ENCODE measurements around the gene AKNA.

The AKNA gene

DNA sequence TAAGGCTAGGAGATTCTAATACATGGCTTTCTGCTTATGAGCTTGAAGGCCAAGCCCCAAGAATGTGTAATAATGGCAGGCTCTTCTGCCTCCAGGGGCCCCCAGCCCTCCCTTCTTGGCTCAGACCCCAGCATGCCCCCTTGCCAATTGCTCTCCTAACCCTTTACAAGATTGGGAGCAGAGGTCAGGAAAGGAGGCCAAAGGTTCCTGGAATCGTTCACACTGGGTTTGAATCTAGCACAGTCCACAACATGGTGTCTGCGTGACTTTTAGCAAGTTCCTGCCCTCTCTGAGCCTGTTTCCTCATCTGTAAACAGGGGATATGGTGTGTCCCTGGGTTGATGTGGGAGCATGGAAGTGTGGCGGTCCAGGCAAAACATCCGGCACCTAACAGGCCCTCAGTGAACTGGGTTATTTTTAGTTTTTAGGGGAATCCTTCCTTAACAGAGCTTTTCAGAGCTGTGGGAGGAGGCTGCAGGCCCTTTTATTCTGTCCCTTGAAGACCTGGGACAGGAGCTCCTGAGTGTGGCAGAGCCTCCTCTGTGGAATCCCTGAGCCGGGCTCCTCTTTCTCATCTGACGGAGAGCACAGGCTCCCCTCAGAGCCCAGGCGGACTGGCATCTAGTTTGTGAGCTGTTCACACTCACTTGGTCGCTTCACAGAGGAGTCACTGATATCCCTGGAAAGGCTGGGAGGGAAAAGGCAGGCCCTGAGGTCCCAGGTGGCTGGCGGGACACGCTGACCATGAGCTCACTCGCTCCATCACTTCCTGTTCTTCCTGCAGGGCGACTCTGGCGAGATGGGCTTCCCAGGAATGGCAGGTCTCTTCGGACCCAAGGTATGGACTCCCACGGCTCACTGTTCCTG, 88.3 kb downstream of the AKNA start:
- DNase-seq = no peak

DNA sequence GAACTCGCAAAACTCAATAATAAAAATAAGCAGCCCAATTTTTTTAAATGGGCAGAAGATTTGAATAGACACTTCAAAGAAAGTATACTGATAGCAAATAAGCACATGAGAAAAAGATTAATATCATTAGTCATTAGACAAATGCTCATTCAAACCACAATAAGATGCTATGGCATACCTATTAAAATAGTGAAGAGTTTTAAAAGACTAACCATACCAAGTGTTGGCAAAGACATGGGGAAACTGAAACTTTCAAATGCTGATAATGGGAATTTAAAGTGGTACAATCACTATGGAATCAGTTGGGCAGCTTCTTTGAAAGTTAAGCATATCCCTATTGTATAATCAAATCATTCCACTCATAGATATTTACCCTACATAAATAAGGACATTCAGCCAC, 91.4 kb downstream of the AKNA start:
- DNase-seq = no peak

DNA sequence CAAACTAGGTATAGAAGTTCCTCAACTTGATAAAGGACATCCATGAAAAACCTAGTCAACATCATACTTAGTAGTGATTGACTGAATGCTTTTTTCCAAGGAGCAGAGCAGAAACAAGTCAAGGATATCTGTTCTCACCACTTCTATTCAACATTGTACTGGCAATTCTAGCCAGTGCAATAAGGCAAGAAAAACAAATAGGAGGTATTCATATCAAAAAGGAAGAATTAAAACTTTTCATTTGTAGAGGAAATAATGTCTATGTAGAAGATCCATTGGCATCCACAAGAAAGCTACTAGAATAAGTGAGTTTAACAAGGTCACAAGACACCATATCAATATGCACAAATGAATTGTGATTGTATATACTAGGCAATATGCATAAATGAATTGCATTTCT, 93.1 kb downstream of the AKNA start:
- no peak for DNase-seq

DNA sequence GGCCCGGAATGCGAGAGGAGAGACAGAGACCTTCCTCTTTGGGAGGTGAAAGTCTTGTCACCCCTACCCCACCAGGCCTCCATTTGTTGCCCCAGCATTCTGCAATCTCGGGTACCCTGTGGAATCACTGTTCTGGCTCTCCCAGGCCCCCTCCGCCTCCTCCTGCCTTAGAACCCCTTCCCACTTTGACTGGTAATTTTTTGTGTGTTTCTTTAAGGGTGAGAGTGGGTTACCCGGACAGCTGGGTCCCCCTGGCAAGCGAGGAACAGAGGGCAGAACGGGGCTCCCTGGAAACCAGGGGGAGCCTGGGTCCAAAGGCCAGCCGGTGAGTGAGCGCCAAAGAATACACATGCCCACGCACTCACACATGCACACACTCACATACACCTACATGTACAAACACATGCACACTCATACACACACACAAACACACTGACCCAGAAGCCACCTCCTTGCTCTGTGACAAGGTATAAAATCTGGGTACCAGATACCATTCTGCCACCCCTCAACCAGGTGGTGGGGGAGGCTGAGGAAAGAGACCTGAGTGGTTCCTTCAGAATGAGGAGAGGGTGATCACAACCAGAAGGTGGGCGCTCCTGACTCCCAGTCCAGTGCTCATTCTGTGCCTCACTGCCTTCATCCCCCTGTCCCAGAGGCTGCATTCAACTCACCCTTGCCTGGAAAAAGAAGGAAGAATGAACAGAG, 95.7 kb downstream of the AKNA start:
- no peak for DNase-seq

DNA sequence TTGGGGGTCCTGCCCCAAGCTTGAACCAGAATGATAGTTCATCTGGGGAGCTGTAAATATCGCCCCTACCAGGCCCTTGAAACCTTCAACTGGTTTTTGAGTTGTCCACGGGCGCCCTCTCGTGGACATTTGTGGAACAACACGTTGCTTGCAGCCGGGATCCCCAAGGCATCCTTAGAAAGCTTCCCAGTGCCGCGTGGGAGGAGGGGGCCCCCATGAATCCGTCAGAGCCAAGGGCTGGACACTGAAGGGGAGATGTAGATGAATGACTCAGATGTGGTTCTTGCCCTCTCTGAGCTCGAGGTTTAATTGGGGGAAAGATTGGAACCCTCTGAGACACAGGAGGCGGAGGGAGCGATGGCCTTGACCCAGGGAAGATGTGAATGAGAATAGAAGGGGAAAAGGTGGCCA, 96.7 kb downstream of the AKNA start:
- DNase-seq = no peak

DNA sequence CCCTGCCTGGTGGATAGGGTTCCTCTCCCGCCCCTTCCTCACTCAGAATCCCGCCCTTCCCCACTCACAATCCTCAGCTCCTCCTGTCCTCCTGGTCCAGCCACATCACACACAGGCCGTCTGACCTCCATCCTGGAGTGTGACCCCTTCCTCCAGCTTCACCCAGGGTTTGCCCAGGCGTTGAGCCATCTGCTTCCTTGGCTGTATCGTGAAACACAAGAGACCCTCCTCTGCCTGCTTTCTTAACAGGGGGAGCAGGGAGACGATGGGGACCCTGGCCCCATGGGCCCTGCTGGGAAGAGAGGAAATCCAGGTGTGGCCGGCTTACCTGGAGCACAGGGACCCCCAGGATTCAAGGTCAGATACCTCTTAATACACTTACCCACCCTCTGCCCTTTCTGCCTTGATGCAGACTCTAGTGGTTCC, 97.2 kb downstream of the AKNA start:
- DNase-seq = no peak

DNA sequence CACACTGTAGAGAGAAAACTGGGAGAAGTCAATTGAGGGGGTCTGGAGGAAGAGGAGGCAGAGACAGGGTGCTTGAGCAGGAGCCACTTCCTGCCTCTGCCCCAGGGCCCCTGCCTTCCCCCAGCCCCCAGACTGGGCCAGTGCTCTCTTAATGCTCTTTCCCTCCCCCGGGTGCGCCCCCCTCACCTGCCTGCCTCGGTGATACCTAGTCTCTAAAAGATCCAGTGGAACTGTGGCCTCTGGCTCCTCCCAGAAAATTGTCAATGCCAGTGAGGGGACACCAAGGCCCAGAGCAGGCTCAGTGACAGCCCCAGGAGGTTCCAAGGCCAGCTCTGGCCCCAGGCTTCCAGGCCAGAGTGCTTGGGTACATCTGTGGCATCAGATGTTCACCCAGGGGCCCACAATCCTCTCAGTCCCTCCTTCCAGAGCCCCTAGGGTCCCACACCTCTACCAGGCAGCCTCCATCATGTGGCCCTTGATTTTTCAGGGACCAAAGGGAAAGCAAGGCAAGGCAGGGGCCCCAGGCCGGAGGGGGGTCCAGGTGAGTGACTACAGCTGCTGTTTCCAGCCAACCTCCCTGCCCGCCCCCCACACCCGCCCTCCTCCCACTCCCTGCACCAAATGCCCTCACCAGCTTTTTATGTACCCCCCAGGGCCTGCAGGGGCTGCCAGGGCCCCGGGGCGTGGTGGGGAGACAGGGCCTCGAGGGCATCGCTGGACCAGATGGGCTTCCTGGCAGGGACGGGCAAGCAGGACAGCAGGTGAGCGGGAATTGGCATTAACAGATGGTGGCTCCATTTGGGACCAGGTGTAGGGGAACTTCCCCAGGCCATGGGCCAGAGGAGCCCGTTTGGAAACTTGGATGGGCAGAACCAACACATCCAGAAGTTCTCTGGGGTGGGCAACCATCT, 98.0 kb downstream of the AKNA start:
- DNase-seq = no peak

DNA sequence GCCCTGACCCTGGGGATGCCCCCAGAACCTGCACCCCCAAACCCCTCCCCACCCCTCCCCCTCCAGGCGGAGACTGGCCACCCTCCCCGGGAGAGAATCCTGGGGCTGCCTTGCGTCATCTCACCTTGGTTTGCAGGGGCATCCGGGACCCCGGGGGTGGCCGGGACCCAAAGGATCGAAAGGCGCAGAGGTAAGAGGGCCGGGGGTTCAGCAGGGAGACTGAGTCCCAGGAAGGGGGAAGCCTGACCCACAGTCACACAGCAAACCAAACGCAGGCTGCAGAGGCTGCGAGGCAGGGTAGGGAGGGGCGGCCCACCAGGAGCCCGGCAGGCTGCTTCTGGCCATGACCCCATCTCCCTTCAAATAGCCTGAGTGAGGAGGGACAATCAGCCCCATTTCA, 98.7 kb downstream of the AKNA start:
- DNase-seq = no peak

DNA sequence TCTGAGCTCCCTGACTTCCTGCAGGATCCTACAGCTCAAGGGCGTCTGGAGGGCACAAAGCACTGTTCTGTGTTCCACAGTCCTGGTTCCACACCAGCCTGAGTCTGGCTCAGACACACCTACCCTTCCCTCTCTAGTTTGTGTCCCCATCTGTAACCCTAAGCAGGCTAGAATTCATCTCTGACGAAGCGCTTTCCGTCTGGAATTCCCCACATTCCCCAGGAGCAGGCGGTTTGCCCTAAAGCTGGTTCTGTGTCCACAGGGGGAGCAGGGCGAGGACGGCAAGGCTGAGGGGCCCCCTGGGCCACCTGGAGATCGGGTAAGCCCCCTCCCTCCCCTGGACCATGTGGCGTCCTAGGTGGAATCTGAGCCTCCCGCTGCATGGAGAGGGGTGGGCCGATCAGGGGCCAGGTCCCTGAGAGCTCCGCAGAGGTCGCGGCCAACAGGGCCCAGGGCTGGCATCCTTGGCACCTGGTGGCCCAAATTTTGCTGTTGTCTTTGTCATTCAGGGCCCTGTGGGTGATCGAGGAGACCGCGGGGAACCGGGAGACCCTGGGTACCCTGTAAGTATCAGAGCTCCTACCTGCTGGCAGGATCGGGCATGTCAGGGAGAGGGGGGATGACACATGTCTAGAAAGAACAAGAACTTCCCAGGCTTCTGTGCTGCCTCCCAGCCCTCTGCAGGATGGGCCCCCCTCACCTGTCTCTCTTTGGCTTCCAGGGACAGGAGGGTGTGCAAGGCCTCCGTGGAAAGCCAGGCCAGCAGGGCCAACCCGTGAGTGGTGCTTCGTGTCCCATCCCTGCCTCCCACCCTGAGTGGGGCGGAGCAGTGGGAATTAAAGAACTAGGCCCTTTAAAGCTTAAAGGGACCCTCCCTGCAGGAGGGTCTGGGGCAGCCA, 99.3 kb downstream of the AKNA start:
- no peak for DNase-seq

DNA sequence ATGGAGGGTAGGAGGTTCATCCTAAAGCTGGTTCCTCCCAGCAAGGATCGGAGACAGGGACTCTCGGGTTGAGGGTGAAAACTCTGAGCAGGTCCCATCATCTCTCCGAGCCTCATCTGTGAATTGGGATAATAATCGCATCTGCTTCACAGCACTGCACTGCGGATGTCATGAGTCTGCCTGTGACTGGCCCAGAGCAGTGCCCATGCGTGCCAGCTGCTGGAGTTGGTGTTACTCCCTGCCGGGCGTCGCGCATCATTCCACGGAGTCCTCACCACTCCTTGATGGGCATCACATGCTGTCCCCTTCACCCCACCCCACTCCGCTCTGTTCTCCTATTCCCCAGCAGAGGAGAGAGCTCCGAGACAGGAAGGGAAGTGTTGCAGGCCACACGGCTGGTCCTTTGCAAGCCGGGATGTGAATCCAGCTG, 100.0 kb downstream of the AKNA start:
- no peak for DNase-seq

DNA sequence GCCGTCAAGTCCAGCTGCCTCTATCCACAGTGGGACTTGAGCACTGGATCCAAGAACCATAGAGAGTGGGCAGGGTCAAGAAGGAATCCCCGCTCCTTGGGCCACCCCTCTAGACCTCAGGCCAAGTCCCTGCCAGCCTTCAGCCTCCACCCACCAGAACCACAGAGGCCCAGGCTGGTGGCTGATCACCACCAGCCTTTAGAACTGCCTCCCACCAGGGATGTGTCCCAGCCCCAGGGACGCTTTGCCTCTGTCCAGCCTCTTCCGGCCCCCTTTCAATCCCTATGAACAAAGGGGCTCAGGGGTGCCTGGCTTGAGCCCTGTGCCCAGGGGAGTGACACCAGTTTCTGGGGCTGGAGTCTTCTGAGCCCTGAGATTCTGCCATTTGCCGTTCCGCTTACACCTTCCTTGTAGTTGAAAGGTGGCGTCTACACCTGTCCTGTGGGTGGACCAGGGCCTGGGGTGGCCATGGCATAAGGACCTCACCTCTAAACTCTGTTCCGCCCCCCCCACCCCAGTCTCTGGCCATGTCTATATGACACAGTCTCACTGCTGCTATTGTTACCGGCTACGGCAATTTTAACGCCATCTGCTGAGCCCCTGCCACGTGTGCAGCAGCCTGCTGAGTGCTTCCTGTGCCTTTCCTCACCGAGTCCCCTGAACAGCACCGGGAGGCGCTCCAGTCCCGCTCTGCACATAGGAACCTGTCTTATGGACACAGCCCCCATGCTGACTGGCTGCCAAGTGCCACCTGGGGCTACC, 100.6 kb downstream of the AKNA start:
- no peak for DNase-seq

DNA sequence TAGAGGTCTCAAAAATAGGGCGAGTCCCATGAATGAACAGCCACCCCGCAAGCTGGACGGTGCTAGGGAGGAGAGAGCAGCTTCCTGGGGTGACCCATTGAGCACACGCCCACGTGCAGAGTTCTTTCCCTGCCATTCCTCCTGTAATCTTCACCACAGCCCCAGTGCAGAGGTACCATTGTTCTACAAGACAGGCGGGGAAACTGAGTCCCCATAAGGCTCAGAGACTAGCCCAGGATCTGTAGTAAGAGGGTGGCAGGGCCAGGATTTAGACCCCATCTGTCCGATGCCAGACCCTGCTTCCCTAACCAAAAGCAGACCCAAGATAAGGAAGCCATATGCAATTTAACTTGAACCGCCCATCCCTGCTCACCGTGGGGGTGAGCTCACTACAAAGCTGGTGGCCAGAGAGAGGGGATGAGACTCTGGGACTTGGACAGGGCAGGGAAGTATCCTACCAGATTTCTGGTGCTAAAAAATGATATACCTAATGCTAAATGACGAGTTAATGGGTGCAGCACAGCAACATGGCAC, 101.6 kb downstream of the AKNA start:
- DNase-seq = no peak

DNA sequence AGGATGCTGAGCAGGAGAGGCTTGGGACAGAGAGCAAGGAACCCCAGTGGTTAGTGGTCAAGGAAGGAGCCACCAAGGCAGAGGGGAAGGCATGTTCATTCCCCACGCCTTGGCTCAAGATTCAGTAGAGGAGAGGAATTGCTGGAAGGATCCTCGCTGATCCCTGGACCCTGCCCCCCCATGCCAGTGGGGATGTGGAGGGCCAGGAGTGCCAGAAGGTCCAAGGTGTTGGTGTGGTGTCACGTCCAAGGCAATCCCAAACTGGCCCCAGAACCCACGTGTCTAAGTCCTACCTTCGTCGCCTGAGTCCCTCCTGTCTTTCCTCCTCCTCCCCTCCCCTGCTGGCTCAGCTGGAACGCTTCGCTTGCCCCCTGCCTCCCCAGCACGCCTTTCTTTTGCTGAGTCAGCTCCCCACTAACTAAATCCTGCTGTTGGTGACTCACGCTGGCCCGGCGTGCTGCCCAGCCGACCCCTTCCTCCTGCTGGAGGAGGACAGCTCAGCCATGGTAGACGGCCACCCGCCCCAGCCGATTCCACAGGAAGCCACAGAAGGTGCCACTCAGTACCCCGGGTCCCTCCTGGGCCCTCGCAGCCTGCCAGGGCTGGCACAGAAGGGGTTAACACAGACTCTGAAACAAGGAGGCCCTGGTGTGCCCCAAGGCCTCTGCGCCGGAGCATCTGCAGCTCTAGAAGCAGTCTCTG, 102.5 kb downstream of the AKNA start:
- no peak for DNase-seq

DNA sequence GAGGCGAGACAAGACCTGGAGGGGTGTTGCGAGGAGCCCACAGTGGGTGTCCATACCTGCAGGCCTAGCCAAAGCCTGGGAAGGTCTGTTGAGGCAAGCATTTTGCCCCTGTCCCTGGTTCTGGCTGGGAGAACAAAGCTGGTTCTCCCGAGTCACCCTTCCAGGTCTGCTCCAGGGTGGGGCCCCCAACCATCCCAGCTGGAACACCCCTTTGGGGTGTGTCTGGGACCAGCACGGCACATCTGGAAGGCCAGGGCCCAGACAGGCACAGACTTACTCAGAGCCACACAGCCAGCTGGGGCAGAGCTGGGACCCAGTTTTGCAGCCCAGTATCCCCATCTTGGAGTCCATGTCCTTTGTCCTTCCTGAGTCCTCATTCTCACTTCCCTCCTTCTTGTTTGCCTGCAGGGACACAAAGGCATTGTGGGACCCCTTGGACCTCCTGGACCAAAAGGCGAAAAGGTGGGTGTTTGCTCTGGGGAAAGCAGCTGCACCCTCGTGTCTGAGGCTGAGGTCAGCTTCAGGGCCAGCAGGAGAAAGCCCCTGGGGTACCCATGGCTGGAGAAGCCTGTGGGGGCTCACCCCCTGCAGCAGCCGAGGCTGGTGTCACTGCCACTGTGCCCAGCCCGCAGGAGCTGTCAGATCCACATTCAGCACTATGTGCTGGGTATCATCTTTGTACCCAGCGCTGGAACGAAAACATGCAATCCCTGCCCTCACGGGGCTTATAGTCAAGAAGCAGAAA, 103.3 kb downstream of the AKNA start:
- no peak for DNase-seq

Data from GF-D8 (cell line).